ENCODE measurements around the gene TUBB1.

DNA sequence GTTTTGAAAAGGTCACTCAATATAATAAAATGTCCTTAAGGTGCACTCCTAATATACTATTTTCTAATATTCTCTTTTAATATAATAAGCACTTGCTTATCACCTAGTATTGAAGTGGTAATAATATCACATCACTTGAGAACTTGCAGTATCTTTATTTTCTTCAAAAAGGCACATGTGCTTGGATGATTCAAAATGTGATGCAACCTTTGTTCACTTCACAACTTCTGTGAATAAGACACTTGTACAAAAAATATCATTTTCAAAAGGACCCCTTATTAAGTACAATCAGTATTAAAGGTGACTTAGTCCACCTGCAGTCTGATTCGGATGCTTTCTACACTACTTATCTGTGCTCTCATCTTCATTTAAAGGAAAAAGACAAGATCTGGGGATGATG lies 20.0 kb downstream of the TUBB1 start:
- no peak for TF ChIP-seq POLR2A (IDR thresholded peaks at IDR 0.05)
- TF ChIP-seq, protein P1, sequence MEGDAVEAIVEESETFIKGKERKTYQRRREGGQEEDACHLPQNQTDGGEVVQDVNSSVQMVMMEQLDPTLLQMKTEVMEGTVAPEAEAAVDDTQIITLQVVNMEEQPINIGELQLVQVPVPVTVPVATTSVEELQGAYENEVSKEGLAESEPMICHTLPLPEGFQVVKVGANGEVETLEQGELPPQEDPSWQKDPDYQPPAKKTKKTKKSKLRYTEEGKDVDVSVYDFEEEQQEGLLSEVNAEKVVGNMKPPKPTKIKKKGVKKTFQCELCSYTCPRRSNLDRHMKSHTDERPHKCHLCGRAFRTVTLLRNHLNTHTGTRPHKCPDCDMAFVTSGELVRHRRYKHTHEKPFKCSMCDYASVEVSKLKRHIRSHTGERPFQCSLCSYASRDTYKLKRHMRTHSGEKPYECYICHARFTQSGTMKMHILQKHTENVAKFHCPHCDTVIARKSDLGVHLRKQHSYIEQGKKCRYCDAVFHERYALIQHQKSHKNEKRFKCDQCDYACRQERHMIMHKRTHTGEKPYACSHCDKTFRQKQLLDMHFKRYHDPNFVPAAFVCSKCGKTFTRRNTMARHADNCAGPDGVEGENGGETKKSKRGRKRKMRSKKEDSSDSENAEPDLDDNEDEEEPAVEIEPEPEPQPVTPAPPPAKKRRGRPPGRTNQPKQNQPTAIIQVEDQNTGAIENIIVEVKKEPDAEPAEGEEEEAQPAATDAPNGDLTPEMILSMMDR (IDR thresholded peaks at IDR 0.05), result no peak

Measured in testis (tissue), 2 donors.